Measurements from ENCODE around the gene FCGR1A.
"Not testable (repeated sequence)": the region's sequence is repeated elsewhere in the genome, so short reads cannot be mapped to it uniquely, and the experiment has no call there.

Gene FCGR1A

GRCh38 chr1:149833144-149833543 lies 50.6 kb downstream of the FCGR1A start:
- not testable (repeated sequence) for DNase-seq (ENCODE audit: low spot score)

- not testable (repeated sequence) for DNase-seq (ENCODE audit: low spot score)
Observed at GRCh38 chr1:149841149-149841548, 58.7 kb downstream of the FCGR1A start.

Measured in kidney tubule cell (primary cell).